HuH-7.5 (cell line): Measurements from ENCODE around the gene GABPB1.

ENCODE experiments used
- DNase-seq: peaks from one replicate; pipeline ENCODE4 v3.0.0; 2011; ENCODE audit warnings: low spot score

Gene GABPB1

GRCh38 chr15:50344006-50344464 is 11.0 kb downstream of the GABPB1 start:
- no peak for DNase-seq

GRCh38 chr15:50341616-50342136 is 13.3 kb downstream of the GABPB1 start:
- DNase-seq = no peak

GRCh38 chr15:50340416-50340815 is 14.6 kb downstream of the GABPB1 start:
- DNase-seq = no peak

GRCh38 chr15:50339717-50340116 is 15.3 kb downstream of the GABPB1 start:
- DNase-seq = no peak

GRCh38 chr15:50335251-50335650 is 19.7 kb downstream of the GABPB1 start:
- DNase-seq = no peak

- DNase-seq = no peak
Measured at GRCh38 chr15:50333229-50333628, 21.8 kb downstream of the GABPB1 start.

GRCh38 chr15:50330921-50331320 is 24.1 kb downstream of the GABPB1 start:
- no peak for DNase-seq

GRCh38 chr15:50328116-50328515 is 26.9 kb downstream of the GABPB1 start:
- no peak for DNase-seq

GRCh38 chr15:50321680-50322210 is 33.3 kb downstream of the GABPB1 start:
- DNase-seq = no peak

GRCh38 chr15:50320504-50320903 is 34.5 kb downstream of the GABPB1 start:
- no peak for DNase-seq

- no peak for DNase-seq
Measured at GRCh38 chr15:50318697-50319096, 36.3 kb downstream of the GABPB1 start.

GRCh38 chr15:50315814-50316630 is 39.0 kb downstream of the GABPB1 start:
- peak; percentile 16 for DNase-seq

GRCh38 chr15:50312636-50313035 is 42.4 kb downstream of the GABPB1 start:
- DNase-seq = no peak

- DNase-seq = no peak
Measured at GRCh38 chr15:50307799-50308198, 47.2 kb downstream of the GABPB1 start.

GRCh38 chr15:50304836-50305235 is 50.2 kb downstream of the GABPB1 start:
- DNase-seq = no peak

- no peak for DNase-seq
Measured at GRCh38 chr15:50302581-50302980, 52.4 kb downstream of the GABPB1 start.

- DNase-seq = no peak
Measured at GRCh38 chr15:50298340-50298739, 56.7 kb downstream of the GABPB1 start.

- no peak for DNase-seq
Measured at GRCh38 chr15:50295966-50296365, 59.0 kb downstream of the GABPB1 start.

GRCh38 chr15:50289749-50290148 is 65.2 kb downstream of the GABPB1 start:
- DNase-seq = no peak

GRCh38 chr15:50287324-50288116 is 67.5 kb downstream of the GABPB1 start:
- DNase-seq = no peak

GRCh38 chr15:50281427-50281826 is 73.6 kb downstream of the GABPB1 start:
- DNase-seq = no peak

- DNase-seq = no peak
Measured at GRCh38 chr15:50280271-50280670, 74.7 kb downstream of the GABPB1 start.

GRCh38 chr15:50278496-50278895 is 76.5 kb downstream of the GABPB1 start:
- DNase-seq = no peak
